ENCODE measurements around the gene FAM240A. TPM values are rescaled to one million over a fixed set of nuclear protein-coding genes. Genes with fewer than 3 reads are reported as not detected.

Gene FAM240A
- total RNA-seq, 1 experiment from 2014 or later = not detected

- no peak overlapping the region for H3K27ac ChIP-seq
- H3K27me3 ChIP-seq (replicated peaks) = no peaks in the 10 kb centered on the region
- no peaks in the 10 kb centered on the region for H3K4me1 ChIP-seq (replicated peaks)
- no peak overlapping the region for H3K4me3 ChIP-seq
- H3K9me3 ChIP-seq (replicated peaks) = no peaks in the 10 kb centered on the region
- no peaks in the 10 kb centered on the region for H3K36me3 ChIP-seq
- DNase-seq (ENCODE audit: low read depth in 1 of 2, low spot score in 2 of 2) = no peak
Observed at GRCh38 chr3:46651084-46651483, 38.8 kb downstream of the FAM240A start.

DNA sequence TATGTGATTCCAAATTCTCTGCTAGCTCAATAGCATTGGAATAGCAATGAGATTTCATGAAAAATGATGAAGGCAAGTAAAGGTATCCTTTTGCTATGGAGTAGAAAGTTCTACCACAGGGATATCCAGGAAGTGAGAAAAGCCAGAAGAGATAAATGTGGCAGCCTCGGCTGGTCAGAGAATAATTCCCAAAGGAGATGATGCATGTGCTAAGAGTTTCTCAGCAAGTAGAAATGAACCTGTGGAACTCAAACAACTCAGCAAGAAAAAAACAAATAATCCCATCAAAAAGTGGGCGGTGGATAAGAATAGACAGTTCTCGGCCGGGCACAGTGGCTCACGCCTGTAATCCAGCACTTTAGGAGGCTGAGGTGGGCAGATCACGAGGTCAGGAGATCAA is 42.9 kb downstream of the FAM240A start:
- no peaks in the 10 kb centered on the region for H3K9me3 ChIP-seq (replicated peaks)
- H3K27me3 ChIP-seq (replicated peaks) = no peaks in the 10 kb centered on the region
- no peaks in the 10 kb centered on the region for H3K36me3 ChIP-seq
- peaks cover 6% of the 10 kb centered on the region; the same call in 1 of the 2 replicates for H3K4me1 ChIP-seq (replicated peaks)
- H3K4me3 ChIP-seq = no peak overlapping the region
- no peak overlapping the region for H3K27ac ChIP-seq
- DNase-seq (ENCODE audit: low read depth in 1 of 2, low spot score in 2 of 2) = no peak

- Histone ChIP-seq H3K27me3 (replicated peaks) (no peaks in the 10 kb centered on the region), H3K9me3 (replicated peaks) (no peaks in the 10 kb centered on the region), H3K4me1 (replicated peaks) (peaks cover 6% of the 10 kb centered on the region; the same call in 1 of the 2 replicates), H3K4me3 (no peak overlapping the region), H3K36me3 (no peaks in the 10 kb centered on the region), H3K27ac (no peak overlapping the region)
- no peak for DNase-seq (ENCODE audit: low read depth in 1 of 2, low spot score in 2 of 2)
Observed at GRCh38 chr3:46656778-46657556, 44.6 kb downstream of the FAM240A start.

- DNase-seq (ENCODE audit: low read depth in 1 of 2, low spot score in 2 of 2) = peak in 1 of 2 experiments; percentile 24
Observed at GRCh38 chr3:46659285-46659684, 47.0 kb downstream of the FAM240A start.

DNA sequence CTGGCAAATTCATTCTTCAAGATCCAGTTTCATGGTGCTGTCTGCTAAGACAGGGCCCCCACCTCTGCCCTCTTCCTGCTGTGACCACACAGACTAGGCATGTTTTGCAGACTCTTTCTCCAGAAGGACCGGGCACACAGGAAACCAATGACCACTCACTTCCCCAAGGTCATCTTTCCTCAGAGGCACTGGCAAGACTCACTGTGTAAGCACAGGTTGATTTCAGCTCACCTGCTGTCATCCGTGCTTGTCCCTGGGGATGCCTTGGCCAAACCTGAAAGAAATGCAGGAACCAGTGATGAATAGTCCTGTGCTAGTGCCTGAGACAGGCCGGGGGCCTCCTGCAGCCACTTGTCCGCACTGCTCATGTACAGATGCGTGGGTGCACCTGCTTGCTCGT is 47.7 kb downstream of the FAM240A start:
- Histone ChIP-seq H3K9me3 (replicated peaks) (no peaks in the 10 kb centered on the region), H3K27ac (no peak overlapping the region), H3K27me3 (replicated peaks) (no peaks in the 10 kb centered on the region), H3K4me1 (replicated peaks) (peaks cover 19% of the 10 kb centered on the region), H3K4me3 (no peak overlapping the region), H3K36me3 (no peaks in the 10 kb centered on the region)
- no peak for DNase-seq (ENCODE audit: low read depth in 1 of 2, low spot score in 2 of 2)

More at GRCh38 chr3:46659285-46659684, 47.0 kb downstream of the FAM240A start:
- Histone ChIP-seq H3K27ac (no peak overlapping the region), H3K9me3 (replicated peaks) (no peaks in the 10 kb centered on the region), H3K4me1 (replicated peaks) (peaks cover 19% of the 10 kb centered on the region), H3K36me3 (no peaks in the 10 kb centered on the region), H3K4me3 (no peak overlapping the region), H3K27me3 (replicated peaks) (no peaks in the 10 kb centered on the region)

DNA sequence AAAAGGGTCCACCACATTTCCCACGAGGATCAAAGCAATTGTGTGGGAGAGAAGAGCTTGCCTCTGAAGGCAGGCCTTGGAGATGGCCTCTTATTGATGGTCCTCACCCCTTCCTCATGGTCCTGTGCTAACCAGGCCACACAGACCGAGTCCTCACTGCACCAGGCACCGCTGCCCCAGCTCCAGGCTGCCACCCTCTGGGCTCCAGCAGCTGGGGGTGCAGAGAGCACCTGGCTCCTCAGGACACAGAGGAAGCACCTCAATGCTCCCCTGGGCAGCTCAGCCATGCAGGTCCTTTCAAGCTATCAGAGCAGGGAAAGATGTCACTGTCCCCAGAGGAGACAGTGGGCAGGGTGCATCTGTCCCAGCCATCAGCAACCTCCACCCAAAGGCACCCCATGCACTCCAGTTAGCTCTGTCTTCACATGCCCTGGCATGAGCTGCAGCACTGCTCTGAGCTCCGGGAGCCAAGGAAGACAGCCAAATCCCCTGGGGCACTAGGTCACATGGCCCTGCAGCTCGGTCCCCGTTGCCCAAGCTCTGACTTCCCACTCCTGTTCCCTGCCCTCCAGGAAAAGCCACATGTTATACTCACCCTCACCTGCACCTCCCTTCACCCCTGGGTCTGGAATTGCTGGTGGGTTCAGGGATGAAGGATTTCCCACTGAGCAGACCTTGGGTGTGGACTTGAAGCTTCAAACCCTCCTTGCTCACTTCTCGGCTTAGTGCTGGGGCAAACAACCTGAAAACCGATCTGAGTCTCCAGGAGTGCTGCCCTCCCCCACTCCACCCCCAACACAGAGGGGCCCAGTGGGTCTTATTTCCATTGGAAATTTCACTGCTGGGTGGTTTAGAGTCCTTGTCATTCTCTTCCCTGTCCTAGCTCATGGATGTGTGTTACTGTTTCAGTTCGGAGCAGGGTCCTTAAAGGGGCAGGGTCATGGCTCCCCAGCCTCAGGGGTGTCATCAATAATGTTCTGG is 48.5 kb downstream of the FAM240A start:
- H3K4me3 ChIP-seq = no peak overlapping the region
- peak in 1 of 2 experiments; percentile 24 for DNase-seq (ENCODE audit: low read depth in 1 of 2, low spot score in 2 of 2)
- no peaks in the 10 kb centered on the region for H3K9me3 ChIP-seq (replicated peaks)
- H3K4me1 ChIP-seq (replicated peaks) = peaks cover 19% of the 10 kb centered on the region
- no peaks in the 10 kb centered on the region for H3K36me3 ChIP-seq
- H3K27ac ChIP-seq = no peak overlapping the region
- no peaks in the 10 kb centered on the region for H3K27me3 ChIP-seq (replicated peaks)

- peaks cover 19% of the 10 kb centered on the region for H3K4me1 ChIP-seq (replicated peaks)
- H3K4me3 ChIP-seq = no peak overlapping the region
- DNase-seq (ENCODE audit: low read depth in 1 of 2, low spot score in 2 of 2) = peak in 1 of 2 experiments; percentile 30
- no peaks in the 10 kb centered on the region for H3K27me3 ChIP-seq (replicated peaks)
- H3K27ac ChIP-seq = no peak overlapping the region
- no peaks in the 10 kb centered on the region for H3K36me3 ChIP-seq
- H3K9me3 ChIP-seq (replicated peaks) = no peaks in the 10 kb centered on the region
Observed at GRCh38 chr3:46661776-46662766, 49.7 kb downstream of the FAM240A start.

DNA sequence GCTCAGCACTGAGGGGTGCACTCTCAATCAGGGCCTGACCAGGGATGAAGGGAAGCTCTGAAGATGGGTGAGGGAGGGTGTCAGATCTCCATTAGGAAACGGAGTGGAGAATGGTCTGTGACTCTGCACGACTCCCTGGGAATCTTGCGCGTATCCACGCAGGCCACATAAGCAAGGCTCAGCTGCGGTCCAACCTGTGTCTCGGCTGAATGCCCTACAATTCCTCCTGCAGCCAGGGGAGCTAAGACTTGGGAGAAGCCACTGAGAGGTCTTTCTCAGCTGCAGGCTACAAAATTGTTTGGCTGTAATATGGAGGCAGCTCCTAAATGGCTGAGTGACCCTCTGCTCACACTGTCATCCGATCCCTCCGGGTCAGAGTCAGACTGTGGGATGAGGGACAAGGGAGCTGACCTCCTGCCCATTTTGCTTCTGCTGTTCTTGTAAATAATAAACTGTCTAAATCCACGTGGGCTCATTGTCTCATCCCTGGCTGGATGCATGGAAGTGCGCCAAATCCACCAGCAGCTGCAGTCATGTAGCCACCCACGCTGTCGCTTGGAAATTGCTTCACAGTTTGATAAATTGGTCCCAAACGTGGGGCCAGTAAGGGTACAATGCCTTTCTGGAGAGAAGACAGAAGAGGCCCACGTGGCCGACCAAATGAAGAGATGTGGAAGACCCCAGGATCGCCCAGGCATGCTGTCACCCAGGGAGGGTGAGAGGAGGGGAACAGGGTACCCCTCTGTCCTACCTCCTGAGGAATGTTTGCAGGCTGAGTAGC is 50.6 kb downstream of the FAM240A start:
- H3K36me3 ChIP-seq = no peaks in the 10 kb centered on the region
- no peak overlapping the region for H3K4me3 ChIP-seq
- no peaks in the 10 kb centered on the region for H3K9me3 ChIP-seq (replicated peaks)
- no peak overlapping the region for H3K27ac ChIP-seq
- DNase-seq (ENCODE audit: low read depth in 1 of 2, low spot score in 2 of 2) = peak; percentile 57 to 62
- H3K4me1 ChIP-seq (replicated peaks) = peaks cover 19% of the 10 kb centered on the region
- no peaks in the 10 kb centered on the region for H3K27me3 ChIP-seq (replicated peaks)

GRCh38 chr3:46663591-46664135 is 51.3 kb downstream of the FAM240A start:
- H3K36me3 ChIP-seq = no peaks in the 10 kb centered on the region
- no peaks in the 10 kb centered on the region for H3K9me3 ChIP-seq (replicated peaks)
- H3K27ac ChIP-seq = no peak overlapping the region
- H3K27me3 ChIP-seq (replicated peaks) = no peaks in the 10 kb centered on the region
- DNase-seq (ENCODE audit: low read depth in 1 of 2, low spot score in 2 of 2) = peak in 1 of 2 experiments; percentile 20
- H3K4me1 ChIP-seq (replicated peaks) = peaks cover 19% of the 10 kb centered on the region
- no peak overlapping the region for H3K4me3 ChIP-seq

- no peaks in the 10 kb centered on the region for H3K36me3 ChIP-seq
- H3K9me3 ChIP-seq (replicated peaks) = no peaks in the 10 kb centered on the region
- H3K27me3 ChIP-seq (replicated peaks) = no peaks in the 10 kb centered on the region
- H3K4me1 ChIP-seq (replicated peaks) = peaks cover 16% of the 10 kb centered on the region
- H3K4me3 ChIP-seq = no peak overlapping the region
- H3K27ac ChIP-seq = no peak overlapping the region
- peak in 1 of 2 experiments; percentile 12 for DNase-seq (ENCODE audit: low read depth in 1 of 2, low spot score in 2 of 2)
Observed at GRCh38 chr3:46664188-46664970, 52.1 kb downstream of the FAM240A start.

GRCh38 chr3:46664971-46665762 is 52.8 kb downstream of the FAM240A start:
- H3K36me3 ChIP-seq = no peaks in the 10 kb centered on the region
- DNase-seq (ENCODE audit: low read depth in 1 of 2, low spot score in 2 of 2) = peak in 1 of 2 experiments; percentile 30
- H3K4me1 ChIP-seq (replicated peaks) = peaks cover 13% of the 10 kb centered on the region
- H3K27ac ChIP-seq = no peak overlapping the region
- H3K4me3 ChIP-seq = no peak overlapping the region
- no peaks in the 10 kb centered on the region for H3K27me3 ChIP-seq (replicated peaks)
- H3K9me3 ChIP-seq (replicated peaks) = no peaks in the 10 kb centered on the region

All from SJSA1 (cell line).